GM15510 (cell line): ENCODE results near the gene DBN1.

Experiments
- POLR2A ChIP-seq: IDR thresholded peaks from 3 replicates; pipeline ENCODE4 v1.6.1; 2011; ENCODE audit warnings: borderline replicate concordance; ENCODE audit not compliant: insufficient read length; ENCODE audit errors: extremely low read depth

DBN1 gene

GRCh38 chr5:177490311-177490991 is 17.0 kb upstream of the DBN1 start:
- no peak for TF ChIP-seq POLR2A

GRCh38 chr5:177489119-177489716 is 15.8 kb upstream of the DBN1 start:
- TF ChIP-seq POLR2A: no peak

- TF ChIP-seq POLR2A: no peak
Measured at GRCh38 chr5:177487975-177488374, 14.5 kb upstream of the DBN1 start.

GRCh38 chr5:177487144-177487543 is 13.7 kb upstream of the DBN1 start:
- no peak for TF ChIP-seq POLR2A

DNA sequence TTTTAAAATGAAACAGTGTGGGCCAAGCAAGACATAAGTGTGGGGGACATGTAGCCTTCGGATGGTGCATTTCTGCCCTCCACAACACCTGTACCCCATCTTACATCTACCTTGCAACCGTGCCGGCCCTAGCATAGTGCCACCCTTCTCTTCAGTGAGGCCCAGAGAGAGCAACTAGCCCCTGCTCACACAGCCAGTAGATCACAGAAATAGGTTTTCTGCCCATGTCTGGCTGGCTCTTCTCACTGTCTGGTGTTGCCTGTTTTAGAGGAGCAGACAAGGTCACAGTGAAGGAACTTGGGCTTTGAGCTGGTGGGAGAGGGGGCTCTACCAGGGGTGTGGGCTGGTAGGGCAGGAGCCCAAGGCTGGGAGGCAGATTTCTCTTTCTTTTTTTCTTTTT is 12.8 kb upstream of the DBN1 start:
- no peak for TF ChIP-seq POLR2A

DNA sequence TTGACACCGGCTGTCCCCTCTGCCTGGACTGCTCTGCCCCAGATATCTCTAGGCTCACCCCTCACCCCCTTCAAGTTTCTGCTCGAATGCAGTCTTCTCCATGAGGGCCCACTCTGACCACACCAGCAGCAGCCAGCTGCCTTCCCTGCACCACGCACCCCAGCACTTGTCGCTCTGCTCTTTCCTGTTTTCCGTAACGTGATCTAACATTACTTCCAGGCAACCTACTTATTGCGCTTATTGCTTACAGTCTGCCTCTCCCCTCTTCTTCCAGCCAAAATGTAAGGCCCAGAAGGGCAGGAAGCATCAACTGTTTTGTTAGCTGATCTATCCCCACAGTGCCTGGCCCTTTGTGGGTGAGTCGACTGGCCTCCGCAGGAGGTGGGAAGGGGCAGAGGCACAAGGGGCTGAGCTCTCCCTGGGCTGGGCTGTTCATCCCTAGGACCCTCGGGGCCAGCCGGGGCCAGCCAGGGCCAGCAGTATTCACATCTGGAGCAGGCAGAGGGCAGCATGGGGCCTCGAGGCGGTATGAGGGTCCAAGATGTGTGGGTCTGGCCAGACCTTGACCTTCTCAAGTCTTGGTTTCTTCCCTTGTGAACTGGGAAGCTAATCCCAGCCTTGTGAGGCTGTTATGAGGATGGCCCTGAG is 11.6 kb upstream of the DBN1 start:
- TF ChIP-seq POLR2A: no peak

DNA sequence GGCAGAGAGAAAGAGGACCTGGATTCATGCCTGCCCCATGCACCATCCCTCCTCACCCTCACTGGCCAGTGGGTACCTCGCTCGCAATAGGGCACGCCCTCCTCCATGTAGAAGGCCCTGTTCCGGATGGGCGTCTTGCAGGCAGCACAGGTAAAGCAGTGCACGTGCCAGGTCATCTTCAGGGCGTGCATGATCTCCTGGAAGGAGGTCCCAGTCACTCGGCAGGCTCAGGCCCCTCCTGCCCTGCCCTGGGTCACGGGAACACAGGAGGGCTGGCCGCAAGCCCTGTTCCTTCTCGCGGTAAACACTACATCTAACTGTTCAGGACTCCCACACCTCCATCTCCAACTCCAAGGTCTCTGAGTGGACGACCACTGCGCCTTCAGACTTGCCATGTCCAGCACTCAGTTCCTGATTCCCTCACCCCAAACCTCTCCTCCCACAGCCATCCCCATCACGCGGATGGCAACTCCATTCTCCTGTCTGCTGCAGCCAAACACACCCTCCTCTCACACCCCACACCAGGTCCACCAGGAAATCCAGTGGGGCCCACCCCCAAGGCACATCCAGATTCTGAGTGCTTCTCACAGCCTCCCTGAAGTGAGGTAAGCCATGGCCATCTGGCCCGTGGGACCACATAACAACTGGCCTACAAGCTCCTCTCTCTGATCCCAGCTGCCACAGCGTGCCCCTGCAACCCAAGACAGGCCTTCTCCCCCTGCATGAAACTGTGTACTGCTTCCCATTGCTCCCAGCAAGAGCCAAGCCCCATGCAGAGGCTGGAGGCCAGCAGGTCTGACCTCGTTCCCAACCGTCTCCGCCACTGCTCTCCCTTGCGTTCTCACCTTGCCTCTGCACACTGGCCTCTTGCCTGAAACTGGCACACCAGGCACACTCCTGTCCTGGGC is 10.8 kb upstream of the DBN1 start:
- no peak for TF ChIP-seq POLR2A

- TF ChIP-seq POLR2A: no peak
Measured at GRCh38 chr5:177483042-177483441, 9.6 kb upstream of the DBN1 start.

DNA sequence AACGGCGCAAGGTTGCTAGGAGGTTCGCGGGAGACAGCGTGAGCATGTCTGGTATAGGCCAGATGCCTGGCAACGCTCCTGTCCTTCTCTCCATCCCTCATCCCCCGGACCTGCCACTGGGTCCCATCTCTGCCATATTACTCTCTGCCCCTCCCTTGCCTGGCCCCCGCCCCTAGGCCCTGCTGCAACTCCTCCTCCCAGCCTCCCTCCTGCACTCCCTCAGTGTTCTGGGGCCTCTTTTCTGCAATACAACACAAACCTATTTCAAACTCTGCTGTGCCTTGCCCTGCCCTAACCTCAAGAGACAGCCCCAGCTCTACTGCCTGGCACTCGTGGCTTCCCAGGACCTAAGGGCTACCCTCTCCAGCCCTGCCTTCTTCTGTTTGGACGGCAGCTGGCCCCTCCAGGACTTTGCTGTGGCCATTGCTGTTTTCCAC is 8.9 kb upstream of the DBN1 start:
- no peak for TF ChIP-seq POLR2A

GRCh38 chr5:177479774-177480173 is 6.3 kb upstream of the DBN1 start:
- no peak for TF ChIP-seq POLR2A

GRCh38 chr5:177478711-177479646 is 5.5 kb upstream of the DBN1 start:
- no peak for TF ChIP-seq POLR2A

DNA sequence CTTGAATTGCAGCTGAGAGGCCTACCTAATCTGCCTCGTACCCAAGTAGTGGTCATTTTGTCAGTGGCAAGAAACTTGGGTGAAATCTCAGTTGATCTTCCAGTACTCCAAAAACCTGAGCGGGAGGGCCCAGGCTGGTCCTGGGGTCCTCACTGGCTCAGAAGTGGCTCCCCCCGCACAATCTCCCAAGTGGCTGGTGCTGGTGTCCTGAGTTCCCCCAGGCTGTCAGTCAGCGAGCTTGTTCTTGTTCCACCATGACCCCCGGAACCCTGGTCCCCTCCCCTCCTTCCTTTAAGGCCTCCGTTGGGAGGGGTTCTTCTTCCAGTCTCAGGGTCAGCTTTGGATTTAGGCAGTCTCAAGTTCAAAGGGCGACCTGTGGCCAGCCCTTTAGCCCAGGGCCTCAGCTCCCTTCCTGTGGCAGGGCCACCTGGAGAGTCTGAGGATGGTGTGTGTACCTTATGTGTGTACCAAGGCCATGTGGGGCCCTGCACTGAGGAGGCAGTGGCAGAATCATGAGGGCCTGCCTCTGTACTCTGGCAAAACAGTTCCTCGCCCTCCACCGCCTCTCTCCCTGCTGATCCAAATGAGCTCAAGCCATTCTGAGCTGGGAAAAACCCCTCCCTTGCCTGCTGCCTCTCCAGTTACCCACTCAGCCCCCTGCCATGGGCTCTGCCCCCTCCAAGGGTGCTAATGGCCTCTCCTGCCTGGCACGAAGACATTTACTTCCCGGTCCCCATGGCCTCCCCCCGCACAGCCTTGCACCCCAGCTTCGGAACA is 4.5 kb upstream of the DBN1 start:
- TF ChIP-seq POLR2A: no peak

DNA sequence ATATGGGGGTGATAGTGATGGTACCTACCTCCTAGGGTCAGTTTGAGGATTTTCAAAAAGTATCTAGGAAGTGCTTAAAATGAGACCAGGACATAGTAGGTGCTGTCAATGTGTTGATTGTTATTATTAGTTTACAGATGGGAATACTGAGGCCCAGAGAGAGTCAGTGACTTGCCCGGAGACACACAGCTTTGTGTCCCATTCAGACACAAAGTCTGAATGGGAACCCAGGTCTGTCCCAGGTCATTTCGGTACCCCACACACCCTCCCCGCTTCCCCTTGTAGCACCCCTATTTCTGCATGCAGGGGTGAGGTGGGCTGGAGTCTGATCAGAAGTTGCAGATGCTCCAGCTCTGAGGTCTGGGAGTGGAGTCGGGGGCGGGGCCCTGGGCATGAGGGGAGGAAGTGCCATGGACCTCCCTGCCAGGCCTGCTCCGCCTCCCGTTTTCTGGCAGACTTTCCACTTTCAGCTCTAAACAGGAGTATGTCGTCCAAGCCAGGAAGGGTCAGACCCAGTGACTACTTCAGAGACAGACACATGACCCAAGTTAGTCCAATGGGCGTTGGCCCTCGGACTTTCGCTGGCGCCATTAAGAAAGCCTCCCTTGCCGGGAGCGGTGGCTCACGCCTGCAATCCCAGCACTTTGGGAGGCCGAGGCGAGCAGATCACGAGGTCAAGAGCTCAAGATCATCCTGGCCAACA is 3.2 kb upstream of the DBN1 start:
- no peak for TF ChIP-seq POLR2A
